HL-60 (cell line): ENCODE results near the gene ARL8A.

Experiments used
- DNase-seq, 2 experiments: peaks; one replicate each; pipeline ENCODE4 v3.0.0-alpha.2; 2010 to 2020; ENCODE audit warnings: low read depth in 1 of 2, low spot score in 1 of 2
- H3K27ac ChIP-seq: fragments of 250-450 bp; sonication (Bioruptor Pico); replicated peaks from 2 replicates; pipeline ENCODE4 v1.5.1; 2020; ENCODE audit warnings: mild to moderate bottlenecking, moderate library complexity
- H3K27me3 ChIP-seq: fragments of 250-450 bp; sonication (Bioruptor Pico); 2 replicates; pipeline ENCODE4 v1.5.1; 2021; ENCODE audit warnings: mild to moderate bottlenecking, moderate library complexity; ENCODE audit not compliant: insufficient read depth, poor library complexity, severe bottlenecking
- H3K4me3 ChIP-seq: replicated peaks from 2 replicates; pipeline ENCODE4 v1.5.1; 2011; ENCODE audit warnings: mild to moderate bottlenecking, control low read depth, low read length; ENCODE audit not compliant: insufficient read depth
- GABPA ChIP-seq: IDR thresholded peaks from 2 replicates; pipeline ENCODE4 v1.6.1; 2012; ENCODE audit warnings: low read depth
- POLR2AphosphoS5 ChIP-seq: IDR thresholded peaks from 2 replicates; pipeline ENCODE4 v1.6.1; 2012; ENCODE audit warnings: low read depth
- SPI1 ChIP-seq: IDR thresholded peaks from 2 replicates; pipeline ENCODE4 v1.6.1; 2012; ENCODE audit warnings: low read depth, mild to moderate bottlenecking, borderline replicate concordance
- TF ChIP-seq, protein P1 (sequence below): IDR thresholded peaks from one replicate; pipeline ENCODE4 v1.5.1; 2011; ENCODE audit warnings: low read length, control low read depth, inconsistent platforms; ENCODE audit not compliant: insufficient read depth
- TF ChIP-seq, protein P2 (sequence below): IDR thresholded peaks from 2 replicates; pipeline ENCODE4 v1.6.1; 2012; ENCODE audit warnings: low read depth; ENCODE audit not compliant: insufficient replicate concordance

ARL8A gene

DNA sequence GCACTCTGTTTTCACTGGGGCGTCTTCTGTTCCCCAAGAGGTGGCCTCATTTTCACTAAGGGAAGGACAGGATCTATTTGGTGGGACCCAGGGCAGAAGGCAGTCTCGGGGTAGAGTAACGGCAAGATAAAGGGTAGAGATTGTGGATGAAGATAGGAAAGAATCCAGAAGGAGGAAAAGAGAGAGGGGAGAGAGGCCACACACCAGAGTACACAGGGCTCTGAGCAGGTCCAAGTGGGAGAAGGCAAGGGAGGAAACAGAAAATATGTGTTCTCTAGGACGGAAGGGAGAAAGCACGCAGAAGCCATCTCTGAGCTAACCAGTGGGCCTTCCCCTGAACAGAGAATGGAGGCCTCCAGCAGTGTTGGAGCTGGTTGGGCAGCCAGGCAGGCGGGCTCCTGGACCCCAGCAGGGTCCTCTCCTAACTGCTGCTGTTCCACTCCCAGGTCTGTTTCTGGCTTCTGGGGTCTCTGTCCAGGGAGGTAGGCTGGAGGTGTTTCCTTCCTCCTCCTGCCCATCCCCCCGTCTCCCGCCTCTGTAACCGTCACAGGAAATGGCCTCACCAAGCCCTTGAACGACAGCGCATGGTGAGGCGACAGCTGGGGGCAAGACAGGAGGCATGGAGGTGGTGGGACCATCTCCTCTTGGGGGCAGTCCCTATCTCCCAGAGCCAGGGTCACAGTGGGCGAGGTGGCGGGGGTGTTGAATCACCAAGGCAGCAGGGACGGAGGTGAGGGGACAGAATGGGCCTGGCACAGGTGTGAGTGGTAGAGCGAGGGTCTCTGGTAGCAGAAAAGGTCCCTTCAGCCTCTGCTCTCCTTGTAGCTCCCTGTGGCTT is 15.2 kb upstream of the ARL8A start:
- DNase-seq: peak; percentile 62 to 83
- Histone ChIP-seq H3K4me3 (peak overlapping the region; percentile 56), H3K27me3 (no peaks in the 10 kb centered on the region), H3K27ac (peak overlapping the region; percentile 97)
- TF ChIP-seq, protein P1, sequence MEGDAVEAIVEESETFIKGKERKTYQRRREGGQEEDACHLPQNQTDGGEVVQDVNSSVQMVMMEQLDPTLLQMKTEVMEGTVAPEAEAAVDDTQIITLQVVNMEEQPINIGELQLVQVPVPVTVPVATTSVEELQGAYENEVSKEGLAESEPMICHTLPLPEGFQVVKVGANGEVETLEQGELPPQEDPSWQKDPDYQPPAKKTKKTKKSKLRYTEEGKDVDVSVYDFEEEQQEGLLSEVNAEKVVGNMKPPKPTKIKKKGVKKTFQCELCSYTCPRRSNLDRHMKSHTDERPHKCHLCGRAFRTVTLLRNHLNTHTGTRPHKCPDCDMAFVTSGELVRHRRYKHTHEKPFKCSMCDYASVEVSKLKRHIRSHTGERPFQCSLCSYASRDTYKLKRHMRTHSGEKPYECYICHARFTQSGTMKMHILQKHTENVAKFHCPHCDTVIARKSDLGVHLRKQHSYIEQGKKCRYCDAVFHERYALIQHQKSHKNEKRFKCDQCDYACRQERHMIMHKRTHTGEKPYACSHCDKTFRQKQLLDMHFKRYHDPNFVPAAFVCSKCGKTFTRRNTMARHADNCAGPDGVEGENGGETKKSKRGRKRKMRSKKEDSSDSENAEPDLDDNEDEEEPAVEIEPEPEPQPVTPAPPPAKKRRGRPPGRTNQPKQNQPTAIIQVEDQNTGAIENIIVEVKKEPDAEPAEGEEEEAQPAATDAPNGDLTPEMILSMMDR: no peak
- TF ChIP-seq GABPA (no peak), POLR2AphosphoS5 (peak; percentile 47; the same call in 1 of the 2 replicates)
- TF ChIP-seq, protein P2, sequence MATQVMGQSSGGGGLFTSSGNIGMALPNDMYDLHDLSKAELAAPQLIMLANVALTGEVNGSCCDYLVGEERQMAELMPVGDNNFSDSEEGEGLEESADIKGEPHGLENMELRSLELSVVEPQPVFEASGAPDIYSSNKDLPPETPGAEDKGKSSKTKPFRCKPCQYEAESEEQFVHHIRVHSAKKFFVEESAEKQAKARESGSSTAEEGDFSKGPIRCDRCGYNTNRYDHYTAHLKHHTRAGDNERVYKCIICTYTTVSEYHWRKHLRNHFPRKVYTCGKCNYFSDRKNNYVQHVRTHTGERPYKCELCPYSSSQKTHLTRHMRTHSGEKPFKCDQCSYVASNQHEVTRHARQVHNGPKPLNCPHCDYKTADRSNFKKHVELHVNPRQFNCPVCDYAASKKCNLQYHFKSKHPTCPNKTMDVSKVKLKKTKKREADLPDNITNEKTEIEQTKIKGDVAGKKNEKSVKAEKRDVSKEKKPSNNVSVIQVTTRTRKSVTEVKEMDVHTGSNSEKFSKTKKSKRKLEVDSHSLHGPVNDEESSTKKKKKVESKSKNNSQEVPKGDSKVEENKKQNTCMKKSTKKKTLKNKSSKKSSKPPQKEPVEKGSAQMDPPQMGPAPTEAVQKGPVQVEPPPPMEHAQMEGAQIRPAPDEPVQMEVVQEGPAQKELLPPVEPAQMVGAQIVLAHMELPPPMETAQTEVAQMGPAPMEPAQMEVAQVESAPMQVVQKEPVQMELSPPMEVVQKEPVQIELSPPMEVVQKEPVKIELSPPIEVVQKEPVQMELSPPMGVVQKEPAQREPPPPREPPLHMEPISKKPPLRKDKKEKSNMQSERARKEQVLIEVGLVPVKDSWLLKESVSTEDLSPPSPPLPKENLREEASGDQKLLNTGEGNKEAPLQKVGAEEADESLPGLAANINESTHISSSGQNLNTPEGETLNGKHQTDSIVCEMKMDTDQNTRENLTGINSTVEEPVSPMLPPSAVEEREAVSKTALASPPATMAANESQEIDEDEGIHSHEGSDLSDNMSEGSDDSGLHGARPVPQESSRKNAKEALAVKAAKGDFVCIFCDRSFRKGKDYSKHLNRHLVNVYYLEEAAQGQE: peak; percentile 26

DNA sequence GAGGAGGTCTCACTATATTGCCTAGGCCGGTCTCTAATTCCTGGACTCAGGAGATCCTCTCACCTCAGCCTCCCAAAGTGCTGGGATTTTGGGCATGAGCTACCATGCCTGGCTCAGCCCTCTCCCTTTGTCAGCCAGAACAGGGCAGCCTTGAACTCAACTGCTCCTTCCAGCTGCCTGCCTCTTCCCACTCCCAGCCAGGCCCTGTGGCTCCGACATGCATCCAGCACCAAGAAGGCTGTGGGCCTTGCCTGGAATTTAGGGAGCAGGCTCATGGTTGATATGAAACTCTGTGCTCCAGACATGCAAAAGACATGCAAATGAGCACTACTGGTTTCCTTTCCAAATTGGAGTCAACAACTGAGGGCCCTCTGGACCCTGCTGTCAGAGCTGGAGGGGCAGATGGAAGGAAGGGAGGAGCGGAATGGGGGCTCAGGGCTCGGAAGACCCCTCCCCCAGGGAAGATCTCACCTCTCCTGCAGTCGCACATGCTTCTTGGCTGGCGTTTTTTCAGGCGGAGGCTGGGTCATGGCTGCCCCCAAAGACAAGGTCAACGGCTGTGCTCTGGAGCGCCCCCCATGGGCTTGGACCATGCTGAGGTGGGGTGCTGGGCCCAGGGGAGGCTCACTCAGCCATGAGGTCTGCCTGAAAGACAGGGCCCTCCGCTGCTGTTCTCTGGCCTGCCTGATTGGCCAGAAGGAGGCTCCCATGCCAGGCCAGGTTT is 14.4 kb upstream of the ARL8A start:
- Histone ChIP-seq H3K27ac (peak overlapping the region; percentile 97), H3K27me3 (no peaks in the 10 kb centered on the region), H3K4me3 (peak overlapping the region; percentile 56)
- DNase-seq: peak; percentile 68 to 75
- TF ChIP-seq GABPA: no peak
- no peak for TF ChIP-seq SPI1
- TF ChIP-seq, protein P2: no peak
- TF ChIP-seq, protein P1: peak; percentile 31
- 0 out of 2 replicates have a peak, but pooled peaks have one; percentile 38 for TF ChIP-seq POLR2AphosphoS5

DNA sequence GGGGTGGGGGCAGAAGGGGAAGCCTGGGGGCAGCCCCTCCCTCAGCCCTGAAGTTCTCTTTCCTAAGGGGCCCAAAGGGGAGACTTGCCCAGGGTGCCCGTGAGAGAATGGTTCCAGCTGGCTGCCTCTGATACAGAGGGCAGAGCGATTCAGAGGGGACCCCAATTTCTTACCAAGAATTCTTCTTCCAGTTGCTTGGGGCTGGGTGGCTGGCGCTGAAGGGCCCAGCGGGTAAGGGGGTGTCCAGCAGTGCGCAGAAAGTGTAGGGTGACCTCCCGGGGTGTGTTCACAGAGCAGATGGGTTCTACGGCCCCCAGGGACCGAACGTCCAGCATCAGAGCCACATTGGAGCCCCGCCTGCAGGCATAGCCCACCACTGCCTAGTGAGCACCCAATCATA is 13.4 kb upstream of the ARL8A start:
- Histone ChIP-seq H3K27me3 (no peaks in the 10 kb centered on the region), H3K27ac (peak overlapping the region; percentile 97), H3K4me3 (peak overlapping the region; percentile 56)
- no peak for DNase-seq
- TF ChIP-seq, protein P1: no peak
- no peak for TF ChIP-seq SPI1
- TF ChIP-seq POLR2AphosphoS5: no peak
- TF ChIP-seq GABPA: no peak
- TF ChIP-seq, protein P2: no peak
